Stimulated activated CD8-positive, alpha-beta memory T cell treated with anti-CD3 and anti-CD28 coated beads, Interleukin-4, amount 100 ng/mL, for 1 hour (primary cell): ENCODE results near the gene INHA.

Experiments
- DNase-seq, 2 donors: peaks; one replicate each; pipeline ENCODE4 v3.0.0-alpha.2; 2020; ENCODE audit warnings: low read depth in 2 of 2, low spot score in 1 of 2

Gene INHA

DNA sequence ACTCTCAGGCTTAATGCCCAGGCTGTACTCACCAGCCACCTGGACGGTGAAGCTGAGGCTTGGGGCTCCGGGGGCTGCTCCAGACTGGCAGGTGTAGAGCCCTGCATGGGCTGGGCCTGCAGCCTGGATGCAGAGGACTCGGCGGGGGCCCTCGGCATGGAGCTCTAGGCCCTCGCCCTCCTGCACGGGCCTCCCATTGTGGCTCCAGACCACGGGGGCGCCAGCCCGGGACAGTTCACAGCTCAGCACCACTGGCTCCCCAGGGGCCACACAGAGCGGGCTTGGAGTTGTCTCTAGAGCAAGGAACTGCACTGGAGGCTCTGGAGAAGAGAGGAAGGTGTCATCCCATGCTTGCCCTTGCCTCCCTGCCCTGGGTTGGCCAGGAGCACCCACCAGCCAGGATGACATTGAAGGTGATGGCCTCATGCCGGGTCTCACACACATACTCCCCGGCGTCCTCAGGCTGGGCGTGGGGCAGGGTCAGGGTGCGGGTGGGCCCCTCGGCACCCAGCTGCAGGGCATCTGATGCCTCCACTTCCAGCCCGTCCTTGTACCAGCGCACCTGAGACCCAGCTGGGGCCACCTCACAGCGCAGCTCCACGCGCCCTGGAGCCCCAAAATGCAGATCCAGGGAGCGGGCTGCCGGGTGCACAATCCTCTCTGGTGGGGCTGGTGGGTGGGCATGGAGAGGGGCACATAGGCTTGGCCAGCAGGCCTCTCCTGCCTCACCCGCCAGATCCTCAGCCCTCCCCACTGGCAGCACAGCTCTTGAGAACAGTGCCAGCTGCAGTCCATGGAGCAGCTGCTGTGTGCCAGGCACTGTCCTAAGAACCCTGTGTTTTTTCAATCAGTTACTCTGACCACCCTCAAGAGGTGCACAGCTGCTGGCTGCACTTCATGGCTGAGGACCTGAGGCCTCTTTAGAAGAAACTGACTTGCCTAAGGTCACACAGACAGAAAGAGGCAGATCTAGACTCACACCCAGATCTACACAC lies 14.0 kb upstream of the INHA start:
- DNase-seq, result no peak

DNA sequence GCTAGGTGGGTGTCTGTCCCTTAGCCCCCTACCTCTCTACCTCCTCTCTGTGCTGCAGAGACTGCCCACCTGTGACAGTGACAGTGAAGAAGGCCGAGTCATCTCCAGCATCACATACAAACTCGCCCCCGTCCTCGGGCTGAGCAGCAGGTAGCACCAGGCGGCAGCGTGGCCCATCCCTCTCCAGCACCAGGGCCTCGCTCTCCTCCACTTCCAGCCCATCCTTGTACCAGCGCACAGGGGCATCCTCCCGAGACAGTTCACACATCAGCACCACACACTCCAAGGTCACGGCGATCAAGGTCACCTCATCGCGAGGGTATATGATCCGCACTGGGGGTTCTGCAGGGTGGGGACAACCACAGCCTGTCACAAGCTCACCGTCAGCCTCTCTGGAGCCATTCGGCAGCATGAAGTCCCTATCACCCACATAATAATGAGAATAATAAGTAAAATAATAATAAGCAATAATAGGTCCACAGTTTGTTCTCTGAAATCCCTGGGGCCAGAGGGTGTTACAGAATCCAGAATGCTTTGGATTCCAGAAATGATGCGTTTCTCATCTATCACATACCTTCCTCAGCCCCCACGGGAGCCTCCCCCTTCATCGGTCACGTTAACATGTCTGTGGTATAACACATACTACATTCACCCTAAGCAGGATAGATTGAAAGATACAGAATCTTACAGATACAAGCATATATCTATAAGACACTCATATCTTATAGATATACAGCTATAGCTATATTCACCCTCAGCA lies 12.8 kb upstream of the INHA start:
- DNase-seq, result no peak

GRCh38 chr2:219560037-219560892 lies 11.8 kb upstream of the INHA start:
- DNase-seq, result no peak

DNA sequence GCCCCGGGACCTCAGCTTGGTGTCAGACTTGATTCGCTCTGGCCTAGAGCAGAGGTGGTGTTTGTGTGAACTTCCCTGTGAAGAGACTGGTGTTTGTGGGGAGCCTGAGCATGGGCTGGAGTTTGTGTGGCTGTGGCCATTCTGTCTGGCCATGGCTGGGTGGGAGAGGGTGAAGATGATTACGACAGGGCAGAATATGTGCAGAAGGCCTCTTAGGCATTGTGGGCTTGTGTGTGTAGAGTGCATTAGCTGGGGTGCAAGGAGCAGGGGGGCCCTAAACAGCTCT lies 11.3 kb upstream of the INHA start:
- no peak for DNase-seq

GRCh38 chr2:219561179-219562048 lies 10.7 kb upstream of the INHA start:
- DNase-seq, result no peak

DNA sequence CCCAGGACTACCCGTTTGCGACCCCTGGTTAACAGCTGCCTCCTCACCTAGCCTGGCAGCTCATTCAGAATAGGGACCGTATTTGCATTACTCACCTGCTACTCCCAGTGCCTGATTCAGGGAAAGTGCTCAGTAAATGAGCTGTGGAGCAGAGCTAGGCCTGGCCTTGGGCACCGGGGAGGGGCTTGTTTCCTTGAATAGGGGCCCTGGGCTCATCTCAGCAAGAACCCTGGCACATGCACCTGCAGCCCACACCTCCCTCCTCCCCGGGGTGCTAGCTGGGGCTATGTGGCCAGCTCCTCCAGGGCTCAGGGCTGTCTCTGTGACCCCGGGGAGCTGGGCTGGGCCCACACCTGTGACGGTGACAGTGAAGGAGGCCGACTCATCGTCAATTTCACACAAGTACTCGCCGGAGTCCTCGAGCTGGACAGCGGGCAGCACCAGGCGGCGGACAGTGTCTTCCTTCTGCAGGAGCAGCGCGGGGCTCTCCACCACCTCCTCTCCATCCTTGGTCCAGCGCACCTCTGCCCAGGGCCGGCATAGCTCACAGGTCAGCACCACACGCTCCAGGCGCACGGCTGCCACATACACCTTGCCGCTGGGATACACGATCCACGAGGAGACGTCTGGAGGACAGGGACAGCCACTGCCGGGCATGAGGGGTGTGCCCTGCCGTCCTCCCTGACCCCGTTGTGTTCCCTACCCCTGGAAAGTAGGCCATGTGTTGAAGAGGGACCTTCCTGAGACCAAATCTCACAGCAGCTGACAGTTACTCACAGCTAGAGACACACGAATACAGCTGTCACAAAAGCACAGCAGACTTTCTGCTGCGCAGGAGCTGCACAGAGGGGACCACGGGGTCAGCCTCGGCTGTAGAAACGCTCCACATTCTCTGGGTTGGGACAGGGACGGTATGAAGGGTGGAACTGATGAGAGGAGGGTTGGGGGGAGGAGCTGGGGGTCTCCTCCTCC lies 9.8 kb upstream of the INHA start:
- DNase-seq, result no peak

DNA sequence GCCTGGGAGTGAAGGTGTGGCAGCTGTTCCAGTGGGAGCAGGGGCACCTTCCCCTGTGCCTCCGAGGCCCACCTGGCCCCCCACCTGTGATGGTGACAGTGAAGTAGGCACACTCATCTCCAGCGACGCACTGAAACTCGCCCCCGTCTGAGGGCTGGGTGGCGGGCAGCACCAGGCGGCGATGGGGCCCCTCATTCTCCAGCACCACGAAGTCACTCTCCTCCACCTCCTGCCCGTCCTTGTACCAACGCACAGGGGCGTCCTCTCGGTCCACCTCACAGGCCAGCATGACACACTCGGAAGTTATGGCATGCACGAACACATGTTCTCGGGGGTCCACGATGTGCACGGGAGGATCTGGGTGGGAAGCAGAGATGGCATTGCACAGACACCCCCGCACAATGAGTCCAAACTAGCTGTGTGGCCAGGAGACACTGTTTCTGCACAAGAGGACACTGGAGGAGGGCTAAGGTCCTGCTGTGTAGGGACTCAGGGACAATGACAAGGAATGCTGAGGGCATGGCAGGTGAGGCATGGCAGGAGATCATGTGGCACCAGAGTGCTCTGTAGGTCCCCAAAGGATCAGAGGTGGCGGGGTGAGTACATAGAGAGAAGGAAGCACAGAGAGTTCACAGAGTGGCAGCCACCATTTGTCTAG lies 8.7 kb upstream of the INHA start:
- no peak for DNase-seq

GRCh38 chr2:219565130-219566080 lies 6.7 kb upstream of the INHA start:
- no peak for DNase-seq

DNA sequence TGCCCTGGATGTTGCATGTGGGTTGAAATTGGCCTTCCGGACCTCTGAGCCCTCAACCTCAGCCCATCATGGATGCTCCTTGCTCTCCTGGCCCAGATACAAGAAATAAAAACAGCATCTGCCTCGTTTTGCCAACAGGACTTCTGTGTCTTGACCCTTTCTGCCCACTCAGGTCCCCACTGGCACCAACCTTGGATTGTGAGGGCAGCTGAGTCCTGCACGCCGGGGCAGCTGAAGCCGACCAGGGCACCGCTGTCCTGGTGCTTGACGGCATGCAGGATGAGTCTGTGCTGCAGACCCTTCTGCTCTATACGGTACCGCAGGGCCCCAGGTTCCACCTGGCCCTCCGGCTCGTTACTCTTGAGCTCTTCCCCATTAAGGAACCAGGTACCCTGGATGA lies 5.5 kb upstream of the INHA start:
- DNase-seq, result no peak

DNA sequence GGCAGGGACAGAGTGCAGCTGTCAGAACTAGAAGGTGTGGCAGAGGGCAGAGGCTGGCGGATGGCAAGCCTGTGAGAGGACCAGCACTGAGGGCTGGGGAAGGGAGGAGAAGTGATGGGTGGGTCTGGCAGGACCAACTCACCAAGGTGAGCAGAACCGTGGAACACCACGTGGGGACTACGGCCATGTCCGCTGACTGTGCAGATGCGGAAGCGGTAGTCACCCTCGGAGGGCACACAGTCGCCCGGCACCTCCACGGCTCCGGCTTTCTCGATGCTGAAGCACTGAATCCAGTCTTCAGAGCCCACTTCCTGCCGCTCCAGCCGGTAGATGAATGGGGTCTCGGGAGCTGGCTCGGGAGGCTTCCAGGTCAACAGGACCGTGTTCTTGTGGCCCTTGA lies 5.0 kb upstream of the INHA start:
- no peak for DNase-seq

DNA sequence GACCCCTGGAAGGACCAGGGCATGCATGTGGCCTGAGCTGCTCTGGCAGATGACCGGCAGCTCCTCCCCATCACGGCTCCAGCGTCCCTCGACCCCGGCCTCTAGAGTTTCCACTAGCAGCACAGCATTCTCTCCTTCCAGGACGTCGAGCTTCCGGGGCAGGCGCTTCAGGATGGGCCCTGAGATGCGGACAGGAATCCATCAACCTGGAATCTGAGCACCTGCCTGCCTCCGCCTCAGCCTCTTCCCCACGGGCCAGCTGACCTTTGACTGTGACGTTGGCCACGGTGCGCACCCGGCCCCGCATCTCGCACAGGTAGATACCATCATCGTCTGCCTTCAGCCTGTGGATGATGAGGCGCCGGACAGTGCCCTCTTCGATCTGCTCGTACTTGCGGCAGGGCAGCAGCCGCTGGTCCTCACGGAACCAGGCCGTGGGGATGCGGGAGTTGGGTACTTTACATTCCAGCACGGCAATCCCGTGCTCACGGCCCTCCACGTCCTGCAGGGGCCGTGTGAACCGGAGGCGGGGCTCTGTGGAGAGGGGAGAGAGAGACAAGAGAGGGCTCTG lies 4.2 kb upstream of the INHA start:
- no peak for DNase-seq

DNA sequence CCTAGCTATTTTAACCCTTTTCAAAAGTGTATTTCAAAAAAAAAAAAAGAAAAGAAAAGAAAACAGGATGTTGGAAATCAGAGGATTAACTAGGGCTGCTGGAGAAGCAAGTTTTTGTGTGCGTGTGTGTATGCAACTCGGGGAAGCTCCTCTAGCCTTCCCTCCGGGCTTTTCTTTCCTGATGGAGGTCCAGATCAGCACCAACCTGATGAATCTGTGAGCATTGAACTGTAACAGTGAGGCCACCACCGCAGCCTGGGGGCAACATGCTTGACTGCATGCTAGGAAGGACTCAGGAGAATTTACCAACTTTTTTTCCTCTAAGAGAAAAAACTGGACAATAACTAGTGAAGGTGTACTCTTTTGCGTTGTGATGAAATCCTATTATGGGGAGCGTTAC lies 3.1 kb upstream of the INHA start:
- no peak for DNase-seq

DNA sequence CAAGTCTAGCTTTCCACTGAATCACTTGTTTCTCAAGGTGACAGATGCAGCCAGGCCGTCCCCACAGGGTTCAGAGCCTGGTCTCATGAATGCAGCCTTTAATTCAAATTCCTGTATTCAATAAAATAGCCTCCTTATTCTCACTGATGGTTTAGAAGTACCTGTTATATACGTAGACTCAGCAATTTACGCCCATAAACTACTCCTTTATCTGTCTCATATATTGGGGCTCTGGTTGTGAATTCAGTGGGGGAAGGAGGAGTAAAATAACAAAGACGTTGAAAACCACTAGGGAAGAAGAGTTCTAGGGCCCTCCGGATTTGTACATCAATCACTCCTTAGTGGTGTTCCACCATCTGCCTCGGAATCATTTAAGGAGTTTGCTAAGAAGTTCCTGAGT lies 2.5 kb upstream of the INHA start:
- no peak for DNase-seq

- no peak for DNase-seq
These were observed 1.8 kb upstream of the INHA start for GRCh38 chr2:219570194-219570923.

GRCh38 chr2:219570924-219571310 lies 1.2 kb upstream of the INHA start:
- no peak for DNase-seq

- no peak for DNase-seq
These were observed 536 bp upstream of the INHA start, which contains the start of gene OBSL1 for GRCh38 chr2:219571311-219572236. TSS of gene OBSL1 (minus strand) at chr2:219571539. CDS start at chr2:219571232, 307 bp downstream.
